Smooth muscle cell of the coronary artery (primary cell): ENCODE measurements around the gene ABHD17C. TPM values are rescaled to one million over a fixed set of nuclear protein-coding genes. Genes with fewer than 3 reads are reported as not detected.

ENCODE experiments used
- total RNA-seq: library from RNA; depleted of rRNA; stranded (reverse); fragments of >200 nt; gene quantifications from 2 replicates; pipeline ENCODE4 v1.2.3, GENCODE V29; 2014; ENCODE audit warnings: low replicate concordance

Gene ABHD17C
- 7.7 and 10.3 TPM in 2 replicates for total RNA-seq

GRCh38 chr15:80695099-80695910 lies at the start of gene ABHD17C:
Gene ABHD17C (plus strand): TSS chr15:80695310. CDS start chr15:80695430, 120 bp downstream.

GRCh38 chr15:80778964-80779657 lies 84.0 kb downstream of the ABHD17C start, which contains the start of gene CEMIP:
Gene CEMIP (plus strand): TSS chr15:80779370. CDS start chr15:80873880, 94,510 bp downstream.

Other genes with a start within 250 kb of the ABHD17C start
- gene CEMIP, start 84.1 kb downstream of the ABHD17C start, total RNA-seq: 106 and 955 TPM in 2 replicates